SK-N-MC (cell line): ENCODE results near the gene CCNJL.

Experiments
- EZH2 ChIP-seq: fragments of 200-600 bp; sonication (generic); IDR thresholded peaks from one replicate; pipeline ENCODE4 v1.6.1; 2017; ENCODE audit warnings: antibody characterized with exemption
- FOXP2 ChIP-seq: optimal IDR thresholded peaks from 2 replicates; pipeline ENCODE3; 2011; ENCODE audit warnings: mild to moderate bottlenecking, moderate library complexity; ENCODE audit not compliant: insufficient read depth; ENCODE audit errors: extremely low read length, control extremely low read depth
- POLR2AphosphoS5 ChIP-seq: IDR thresholded peaks from 2 replicates; pipeline ENCODE4 v1.6.1; 2012; ENCODE audit warnings: mild to moderate bottlenecking, low read depth, low read length, borderline replicate concordance

- TF ChIP-seq POLR2AphosphoS5 = no peak
- TF ChIP-seq EZH2 = no peak
- no peak for TF ChIP-seq FOXP2
Observed at GRCh38 chr5:160312960-160313727, 780 bp upstream of the CCNJL start.
